Fibroblast of villous mesenchyme (primary cell): ENCODE measurements around the gene STYXL1. TPM values are rescaled to one million over a fixed set of nuclear protein-coding genes. Genes with fewer than 3 reads are reported as not detected.
A peak's percentile ranks its signal among the peaks of the same experiment; 100 is the strongest.

Experiments
- DNase-seq: peaks from one replicate; pipeline ENCODE4 v3.0.0-alpha.2; 2010; ENCODE audit warnings: low read depth
- H3K4me3 ChIP-seq: 2 replicates; pipeline ENCODE4 v1.5.1; 2011; ENCODE audit warnings: low read depth, mild to moderate bottlenecking, low read length
- CTCF ChIP-seq: IDR thresholded peaks from 2 replicates; pipeline ENCODE4 v1.5.1; 2012; ENCODE audit warnings: low read depth, mild to moderate bottlenecking, low read length; ENCODE audit not compliant: insufficient read depth
- total RNA-seq: library from RNA; depleted of rRNA; stranded (reverse); fragments of >200 nt; gene quantifications from 2 replicates; pipeline ENCODE4 v1.2.3, GENCODE V29; 2012

STYXL1 gene
- total RNA-seq, 1 donor: 35.4 TPM

- TF ChIP-seq CTCF: no peak
- no peak for DNase-seq
- H3K4me3 ChIP-seq: no peak overlapping the region
Observed at GRCh38 chr7:75968012-75968411, 79.8 kb downstream of the STYXL1 start.

GRCh38 chr7:75967487-75967997, 80.3 kb downstream of the STYXL1 start:
- TF ChIP-seq CTCF: peak; percentile 12
- DNase-seq: peak; percentile 84
- no peak overlapping the region for H3K4me3 ChIP-seq

- no peak overlapping the region for H3K4me3 ChIP-seq
- no peak for TF ChIP-seq CTCF
- DNase-seq: no peak
Observed at GRCh38 chr7:75967055-75967454, 80.7 kb downstream of the STYXL1 start.

GRCh38 chr7:75966190-75966961, 81.4 kb downstream of the STYXL1 start:
- peak; percentile 76 for DNase-seq
- TF ChIP-seq CTCF: no peak
- no peak overlapping the region for H3K4me3 ChIP-seq

- TF ChIP-seq CTCF: no peak
- no peak overlapping the region for H3K4me3 ChIP-seq
- DNase-seq: no peak
Observed at GRCh38 chr7:75965617-75966016, 82.2 kb downstream of the STYXL1 start.

- H3K4me3 ChIP-seq: no peak overlapping the region
- no peak for DNase-seq
- TF ChIP-seq CTCF: no peak
Observed at GRCh38 chr7:75963381-75963995, 84.3 kb downstream of the STYXL1 start.
